ENCODE data around the gene TMEM63A.

The TMEM63A gene

GRCh38 chr1:225908013-225908640 is 25.9 kb upstream of the TMEM63A start:
- DNase-seq (ENCODE audit: low read depth): peak; percentile 33
- no peak overlapping the region for H3K4me3 ChIP-seq (ENCODE audit: low read length)
- no peak for TF ChIP-seq CTCF (conservative IDR thresholded peaks at IDR 0.05; ENCODE audit: low read length)

- no peak for TF ChIP-seq CTCF (conservative IDR thresholded peaks at IDR 0.05; ENCODE audit: low read length)
- H3K4me3 ChIP-seq (ENCODE audit: low read length): no peak overlapping the region
- DNase-seq (ENCODE audit: low read depth): no peak
Measured at GRCh38 chr1:225907341-225907740, 25.2 kb upstream of the TMEM63A start.

GRCh38 chr1:225906467-225906866 is 24.3 kb upstream of the TMEM63A start:
- no peak for DNase-seq (ENCODE audit: low read depth)
- TF ChIP-seq CTCF (conservative IDR thresholded peaks at IDR 0.05; ENCODE audit: low read length): no peak
- no peak overlapping the region for H3K4me3 ChIP-seq (ENCODE audit: low read length)

GRCh38 chr1:225903623-225904022 is 21.4 kb upstream of the TMEM63A start:
- no peak for DNase-seq (ENCODE audit: low read depth)
- no peak for TF ChIP-seq CTCF (conservative IDR thresholded peaks at IDR 0.05; ENCODE audit: low read length)
- no peak overlapping the region for H3K4me3 ChIP-seq (ENCODE audit: low read length)

GRCh38 chr1:225899044-225899925 is 17.1 kb upstream of the TMEM63A start:
- no peak for DNase-seq (ENCODE audit: low read depth)
- no peak overlapping the region for H3K4me3 ChIP-seq (ENCODE audit: low read length)
- no peak for TF ChIP-seq CTCF (conservative IDR thresholded peaks at IDR 0.05; ENCODE audit: low read length)

- no peak overlapping the region for H3K4me3 ChIP-seq (ENCODE audit: low read length)
- no peak for TF ChIP-seq CTCF (conservative IDR thresholded peaks at IDR 0.05; ENCODE audit: low read length)
- DNase-seq (ENCODE audit: low read depth): no peak
Measured at GRCh38 chr1:225897595-225898514, 15.7 kb upstream of the TMEM63A start.

Measured in AG10803 (cell line).